Measurements from ENCODE around the gene ITLN2. TPM values are rescaled to one million over a fixed set of nuclear protein-coding genes. Genes with fewer than 3 reads are reported as not detected.

Gene ITLN2
- total RNA-seq, 1 experiment from 2014 or later: 2.4 TPM

- Histone ChIP-seq H3K4me1 (ENCODE audit: insufficient read depth, low read length) (peaks cover 2% of the 10 kb centered on the region), H3K23ac (ENCODE audit: insufficient read length, low read depth, low read length) (no peak overlapping the region), H4K91ac (ENCODE audit: insufficient read length, low read depth, low read length) (no peak overlapping the region), H2BK5ac (ENCODE audit: insufficient read length, low read length) (no peak overlapping the region), H4K20me1 (ENCODE audit: control insufficient read depth, insufficient read depth, insufficient read length) (no peaks in the 10 kb centered on the region), H3K4ac (ENCODE audit: low read depth, low read length) (no peak overlapping the region), H2BK12ac (ENCODE audit: insufficient read length, low read depth, low read length) (no peak overlapping the region), H2BK15ac (ENCODE audit: low read depth, low read length) (no peak overlapping the region), H3K79me2 (ENCODE audit: insufficient read depth, low read length) (no peaks in the 10 kb centered on the region), H3K27ac (ENCODE audit: insufficient read length, low read depth, low read length) (no peak overlapping the region), H3K27me3 (ENCODE audit: insufficient read depth, low read length) (no peaks in the 10 kb centered on the region), H3K9me3 (ENCODE audit: control insufficient read depth, low read depth, low read length) (no peaks in the 10 kb centered on the region), H2AFZ (ENCODE audit: low read length) (no peak overlapping the region), H4K5ac (ENCODE audit: insufficient read length, low read depth, low read length) (no peak overlapping the region), H3K9ac (ENCODE audit: extremely low read depth, insufficient read length, low read length) (no peak overlapping the region), H2BK120ac (ENCODE audit: low read depth, low read length, poor library complexity, severe bottlenecking) (no peak overlapping the region), H2BK20ac (ENCODE audit: low read depth, low read length, poor library complexity, severe bottlenecking) (no peak overlapping the region), H3K56ac (ENCODE audit: insufficient read length, low read depth, low read length) (no peak overlapping the region), H4K8ac (replicated peaks; ENCODE audit: insufficient read length, low read depth, low read length) (no peak overlapping the region), H3K23me2 (ENCODE audit: insufficient read length, low read depth, low read length, poor library complexity, severe bottlenecking) (no peaks in the 10 kb centered on the region), H3K14ac (ENCODE audit: insufficient read depth, low read length) (no peak overlapping the region), H3K4me2 (ENCODE audit: insufficient read depth, insufficient read length, low read length) (no peak overlapping the region), H3K79me1 (ENCODE audit: insufficient read depth, low read depth, low read length, poor library complexity, severe bottlenecking) (no peaks in the 10 kb centered on the region), H2AK5ac (ENCODE audit: insufficient read length, low read length) (no peak overlapping the region), H3T11ph (ENCODE audit: low read length) (no peak overlapping the region), H3K18ac (ENCODE audit: insufficient read length, low read depth, low read length) (no peak overlapping the region)
- no peaks in the 10 kb centered on the region for H3K27me3 Mint-ChIP-seq (ENCODE audit: low read depth)
- H3K36me3 Mint-ChIP-seq (ENCODE audit: insufficient read depth in 1 of 3, low read depth in 3 of 3): no peaks in the 10 kb centered on the region
- no peak for TF ChIP-seq CTCF (conservative IDR thresholded peaks at IDR 0.05)
- H3K9me3 Mint-ChIP-seq: no peaks in the 10 kb centered on the region; a peak in 1 of 5 replicates
- H3K4me1 Mint-ChIP-seq: peaks cover 29 to 32% of the 10 kb centered on the region in 2 experiments
- H3K27ac Mint-ChIP-seq: no peak overlapping the region
- H3K4me3 Mint-ChIP-seq: no peak overlapping the region
- no peak for DNase-seq
- WGBS (ENCODE audit: extremely low coverage, insufficient read length, low lambda C conversion rate): no CpG with 5 or more reads among the region's 4 CpGs
These were observed 18.9 kb upstream of the ITLN2 start for GRCh38 chr1:160973491-160973890.
